Endodermal cell (in vitro differentiated cells): ENCODE measurements around the gene KLHL20. TPM values are rescaled to one million over a fixed set of nuclear protein-coding genes. Genes with fewer than 3 reads are reported as not detected.

Experiments used
- DNase-seq: peaks from one replicate; pipeline ENCODE4 v3.0.0-alpha.2; 2017
- H3K27ac ChIP-seq: 2 replicates; pipeline ENCODE4 v1.5.1; 2013; ENCODE audit warnings: mild to moderate bottlenecking, low read depth, low read length, moderate library complexity
- H3K27me3 ChIP-seq: 2 replicates; pipeline ENCODE4 v1.6.1; 2013; ENCODE audit warnings: mild to moderate bottlenecking, low read length, moderate library complexity; ENCODE audit not compliant: insufficient read depth, control insufficient read depth, poor library complexity, severe bottlenecking
- H3K36me3 ChIP-seq: 2 replicates; pipeline ENCODE4 v1.7.0; 2013; ENCODE audit warnings: mild to moderate bottlenecking, low read length, moderate library complexity; ENCODE audit not compliant: control insufficient read depth, insufficient read depth
- H3K4me1 ChIP-seq: one replicate; pipeline ENCODE4 v1.7.0; 2013; ENCODE audit warnings: low read length; ENCODE audit not compliant: control insufficient read depth, insufficient read depth
- H3K4me3 ChIP-seq: 2 replicates; pipeline ENCODE4 v1.5.1; 2013; ENCODE audit warnings: mild to moderate bottlenecking, low read length, moderate library complexity
- H3K9ac ChIP-seq: 2 replicates; pipeline ENCODE4 v1.6.1; 2013; ENCODE audit warnings: mild to moderate bottlenecking, low read length, moderate library complexity; ENCODE audit not compliant: poor library complexity, severe bottlenecking; ENCODE audit errors: extremely low read depth
- H3K9me3 ChIP-seq: 2 replicates; pipeline ENCODE4 v1.6.1; 2013; ENCODE audit warnings: mild to moderate bottlenecking, low read length, moderate library complexity; ENCODE audit not compliant: control insufficient read depth
- H3K27ac Mint-ChIP-seq: 2 replicates; pipeline ENCODE4 v1.8.0; 2020; ENCODE audit warnings: mixed read lengths
- H3K27me3 Mint-ChIP-seq: 2 replicates; pipeline ENCODE4 v1.8.0; 2021; ENCODE audit warnings: mild to moderate bottlenecking, mixed read lengths; ENCODE audit not compliant: insufficient read depth
- H3K36me3 Mint-ChIP-seq: 2 replicates; pipeline ENCODE4 v1.8.0; 2020; ENCODE audit warnings: low read depth, mixed read lengths
- H3K4me1 Mint-ChIP-seq: 2 replicates; pipeline ENCODE4 v1.8.0; 2020; ENCODE audit warnings: mixed read lengths
- H3K4me3 Mint-ChIP-seq: 2 replicates; pipeline ENCODE4 v1.8.0; 2020; ENCODE audit warnings: mild to moderate bottlenecking, moderate library complexity, mixed read lengths
- H3K9me3 Mint-ChIP-seq: 2 replicates; pipeline ENCODE4 v1.8.0; 2020; ENCODE audit warnings: mild to moderate bottlenecking, mixed read lengths
- CTCF ChIP-seq: fragments of 200-600 bp; sonication (generic); conservative IDR thresholded peaks from 2 replicates; pipeline ENCODE4 v1.5.0; 2021; ENCODE audit warnings: antibody characterized with exemption, mild to moderate bottlenecking
- WGBS, 2 experiments: methylation state at CpG; one replicate each; pipeline versions ENCODE4 v1.1.5 to v1.1.7; 2013; ENCODE audit warnings: missing lambda C conversion rate in 2 of 2, mixed read lengths in 1 of 2; ENCODE audit not compliant: insufficient coverage in 1 of 2, insufficient read length in 1 of 2; 5-methylcytosine and 5-hydroxymethylcytosine counted together
- total RNA-seq, 2 donors: library from RNA; stranded (reverse); fragmentation: NEBNext Ultra II Directional in 1 of 2; extraction: Animal tissue kit (Norgen Biotek cat#: 25700) in 1 of 2; gene quantifications; 2 replicates in 1 of 2; 3 replicates in 1 of 2; pipeline ENCODE4 v1.2.1, GENCODE V29; 2021

KLHL20 gene
- total RNA-seq, 2 donors from 2014 or later: 15.6 to 17.3 TPM

- no peak for DNase-seq
- TF ChIP-seq CTCF: no peak
- WGBS, 2 experiments: 90% methylated on average over 1 of the region's 1 CpG; no CpG with 5 or more reads in 1 of the 2 experiments
- Histone ChIP-seq H3K36me3 (peaks cover 28% of the 10 kb centered on the region), H3K9me3 (no peaks in the 10 kb centered on the region), H3K4me3 (no peak overlapping the region), H3K27ac (no peak overlapping the region), H3K9ac (no peak overlapping the region), H3K4me1 (no peaks in the 10 kb centered on the region), H3K27me3 (no peaks in the 10 kb centered on the region)
- H3K36me3 Mint-ChIP-seq: peaks cover 27% of the 10 kb centered on the region
- no peaks in the 10 kb centered on the region for H3K27me3 Mint-ChIP-seq
- no peak overlapping the region for H3K4me3 Mint-ChIP-seq
- H3K27ac Mint-ChIP-seq: no peak overlapping the region
- no peaks in the 10 kb centered on the region for H3K9me3 Mint-ChIP-seq
- H3K4me1 Mint-ChIP-seq: no peaks in the 10 kb centered on the region
These were observed 56.8 kb downstream of the KLHL20 start for GRCh38 chr1:173771560-173771959.

GRCh38 chr1:173775578-173776226 is 60.9 kb downstream of the KLHL20 start:
- WGBS, 2 experiments: 96 to 100% methylated on average over 1 to 5 of the region's 5 CpGs
- Mint-ChIP-seq H3K4me1 (no peaks in the 10 kb centered on the region), H3K9me3 (no peaks in the 10 kb centered on the region)

GRCh38 chr1:173779936-173780335 is 65.2 kb downstream of the KLHL20 start:
- Mint-ChIP-seq H3K4me3 (no peak overlapping the region), H3K9me3 (no peaks in the 10 kb centered on the region), H3K27ac (no peak overlapping the region), H3K4me1 (no peaks in the 10 kb centered on the region), H3K36me3 (peaks cover 65% of the 10 kb centered on the region), H3K27me3 (no peaks in the 10 kb centered on the region)
- H3K9me3 ChIP-seq: no peaks in the 10 kb centered on the region
- H3K36me3 ChIP-seq: peaks cover 60% of the 10 kb centered on the region
- H3K27ac ChIP-seq: no peak overlapping the region
- no peak overlapping the region for H3K4me3 ChIP-seq
- WGBS, 2 experiments: 87 to 93% methylated on average over 2 to 3 of the region's 4 CpGs
- TF ChIP-seq CTCF: no peak
- H3K9ac ChIP-seq: no peak overlapping the region
- H3K27me3 ChIP-seq: no peaks in the 10 kb centered on the region
- H3K4me1 ChIP-seq: no peaks in the 10 kb centered on the region
- no peak for DNase-seq

More at GRCh38 chr1:173775578-173776226, 60.9 kb downstream of the KLHL20 start:
- Mint-ChIP-seq H3K36me3 (peaks cover 53% of the 10 kb centered on the region), H3K4me3 (no peak overlapping the region), H3K27ac (no peak overlapping the region), H3K27me3 (no peaks in the 10 kb centered on the region)
- Histone ChIP-seq H3K9me3 (no peaks in the 10 kb centered on the region), H3K27ac (no peak overlapping the region), H3K4me3 (no peak overlapping the region), H3K36me3 (peaks cover 37% of the 10 kb centered on the region), H3K4me1 (no peaks in the 10 kb centered on the region), H3K9ac (no peak overlapping the region), H3K27me3 (no peaks in the 10 kb centered on the region)
- DNase-seq: no peak
- no peak for TF ChIP-seq CTCF
